ENCODE results near the gene MTMR11.

DNA sequence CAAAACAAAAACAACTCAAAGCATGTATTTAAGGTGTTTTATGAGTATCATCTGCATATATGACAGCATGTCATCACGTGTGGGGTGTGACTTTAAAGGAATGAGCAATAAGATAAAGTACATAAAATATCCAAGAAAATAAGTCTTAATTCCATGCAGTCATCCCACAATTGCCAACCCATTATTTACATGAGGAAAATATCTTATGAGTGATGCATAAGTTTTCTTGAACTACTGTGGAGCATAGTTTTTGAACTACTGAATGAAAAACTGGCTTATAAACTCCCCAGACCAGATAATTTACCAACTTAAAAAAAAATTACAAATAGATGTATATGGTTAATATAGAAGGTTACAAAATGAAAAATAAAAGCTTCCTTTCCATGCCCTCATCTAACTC is 29.7 kb upstream of the MTMR11 start:
- TF ChIP-seq, protein P1, sequence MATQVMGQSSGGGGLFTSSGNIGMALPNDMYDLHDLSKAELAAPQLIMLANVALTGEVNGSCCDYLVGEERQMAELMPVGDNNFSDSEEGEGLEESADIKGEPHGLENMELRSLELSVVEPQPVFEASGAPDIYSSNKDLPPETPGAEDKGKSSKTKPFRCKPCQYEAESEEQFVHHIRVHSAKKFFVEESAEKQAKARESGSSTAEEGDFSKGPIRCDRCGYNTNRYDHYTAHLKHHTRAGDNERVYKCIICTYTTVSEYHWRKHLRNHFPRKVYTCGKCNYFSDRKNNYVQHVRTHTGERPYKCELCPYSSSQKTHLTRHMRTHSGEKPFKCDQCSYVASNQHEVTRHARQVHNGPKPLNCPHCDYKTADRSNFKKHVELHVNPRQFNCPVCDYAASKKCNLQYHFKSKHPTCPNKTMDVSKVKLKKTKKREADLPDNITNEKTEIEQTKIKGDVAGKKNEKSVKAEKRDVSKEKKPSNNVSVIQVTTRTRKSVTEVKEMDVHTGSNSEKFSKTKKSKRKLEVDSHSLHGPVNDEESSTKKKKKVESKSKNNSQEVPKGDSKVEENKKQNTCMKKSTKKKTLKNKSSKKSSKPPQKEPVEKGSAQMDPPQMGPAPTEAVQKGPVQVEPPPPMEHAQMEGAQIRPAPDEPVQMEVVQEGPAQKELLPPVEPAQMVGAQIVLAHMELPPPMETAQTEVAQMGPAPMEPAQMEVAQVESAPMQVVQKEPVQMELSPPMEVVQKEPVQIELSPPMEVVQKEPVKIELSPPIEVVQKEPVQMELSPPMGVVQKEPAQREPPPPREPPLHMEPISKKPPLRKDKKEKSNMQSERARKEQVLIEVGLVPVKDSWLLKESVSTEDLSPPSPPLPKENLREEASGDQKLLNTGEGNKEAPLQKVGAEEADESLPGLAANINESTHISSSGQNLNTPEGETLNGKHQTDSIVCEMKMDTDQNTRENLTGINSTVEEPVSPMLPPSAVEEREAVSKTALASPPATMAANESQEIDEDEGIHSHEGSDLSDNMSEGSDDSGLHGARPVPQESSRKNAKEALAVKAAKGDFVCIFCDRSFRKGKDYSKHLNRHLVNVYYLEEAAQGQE (IDR thresholded peaks at IDR 0.05; ENCODE audit: borderline replicate concordance) = no peak
- TF ChIP-seq, protein P1 (CRISPR knock-in tag; IDR thresholded peaks at IDR 0.05; ENCODE audit: low read depth) = no peak
- TF ChIP-seq, protein P2, sequence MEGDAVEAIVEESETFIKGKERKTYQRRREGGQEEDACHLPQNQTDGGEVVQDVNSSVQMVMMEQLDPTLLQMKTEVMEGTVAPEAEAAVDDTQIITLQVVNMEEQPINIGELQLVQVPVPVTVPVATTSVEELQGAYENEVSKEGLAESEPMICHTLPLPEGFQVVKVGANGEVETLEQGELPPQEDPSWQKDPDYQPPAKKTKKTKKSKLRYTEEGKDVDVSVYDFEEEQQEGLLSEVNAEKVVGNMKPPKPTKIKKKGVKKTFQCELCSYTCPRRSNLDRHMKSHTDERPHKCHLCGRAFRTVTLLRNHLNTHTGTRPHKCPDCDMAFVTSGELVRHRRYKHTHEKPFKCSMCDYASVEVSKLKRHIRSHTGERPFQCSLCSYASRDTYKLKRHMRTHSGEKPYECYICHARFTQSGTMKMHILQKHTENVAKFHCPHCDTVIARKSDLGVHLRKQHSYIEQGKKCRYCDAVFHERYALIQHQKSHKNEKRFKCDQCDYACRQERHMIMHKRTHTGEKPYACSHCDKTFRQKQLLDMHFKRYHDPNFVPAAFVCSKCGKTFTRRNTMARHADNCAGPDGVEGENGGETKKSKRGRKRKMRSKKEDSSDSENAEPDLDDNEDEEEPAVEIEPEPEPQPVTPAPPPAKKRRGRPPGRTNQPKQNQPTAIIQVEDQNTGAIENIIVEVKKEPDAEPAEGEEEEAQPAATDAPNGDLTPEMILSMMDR (IDR thresholded peaks at IDR 0.05 in 2 of 3, conservative IDR thresholded peaks at IDR 0.05 in 1 of 3; ENCODE audit: insufficient read depth in 2 of 3, low read depth in 1 of 3, low read length in 3 of 3) = no peak
- no peak for TF ChIP-seq NFXL1 (CRISPR knock-in tag; IDR thresholded peaks at IDR 0.05)
- TF ChIP-seq, protein P3, sequence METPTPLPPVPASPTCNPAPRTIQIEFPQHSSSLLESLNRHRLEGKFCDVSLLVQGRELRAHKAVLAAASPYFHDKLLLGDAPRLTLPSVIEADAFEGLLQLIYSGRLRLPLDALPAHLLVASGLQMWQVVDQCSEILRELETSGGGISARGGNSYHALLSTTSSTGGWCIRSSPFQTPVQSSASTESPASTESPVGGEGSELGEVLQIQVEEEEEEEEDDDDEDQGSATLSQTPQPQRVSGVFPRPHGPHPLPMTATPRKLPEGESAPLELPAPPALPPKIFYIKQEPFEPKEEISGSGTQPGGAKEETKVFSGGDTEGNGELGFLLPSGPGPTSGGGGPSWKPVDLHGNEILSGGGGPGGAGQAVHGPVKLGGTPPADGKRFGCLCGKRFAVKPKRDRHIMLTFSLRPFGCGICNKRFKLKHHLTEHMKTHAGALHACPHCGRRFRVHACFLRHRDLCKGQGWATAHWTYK (CRISPR knock-in tag; IDR thresholded peaks at IDR 0.05) = no peak
- no peak for TF ChIP-seq JUNB (CRISPR knock-in tag; conservative IDR thresholded peaks at IDR 0.05)
- no peak for TF ChIP-seq SREBF2 (CRISPR knock-in tag; IDR thresholded peaks at IDR 0.05)
- no peak for TF ChIP-seq NKRF (IDR thresholded peaks at IDR 0.05; ENCODE audit: borderline replicate concordance)
- no peak for TF ChIP-seq FIP1L1 (IDR thresholded peaks at IDR 0.05; ENCODE audit: low read depth, low read length, poor library complexity, severe bottlenecking)
- no peak for TF ChIP-seq FOXA1 (IDR thresholded peaks at IDR 0.05; ENCODE audit: borderline replicate concordance)
- no peak for TF ChIP-seq EP300 (IDR thresholded peaks at IDR 0.05; ENCODE audit: low read length)
- TF ChIP-seq NCOA1 (IDR thresholded peaks at IDR 0.05; ENCODE audit: low read depth) = no peak
- no peak for TF ChIP-seq MYBL2 (IDR thresholded peaks at IDR 0.05; ENCODE audit: low read depth)
- no peak for TF ChIP-seq MYBL2 (CRISPR knock-in tag; IDR thresholded peaks at IDR 0.05; ENCODE audit: borderline replicate concordance)
- no peak for TF ChIP-seq CEBPG (CRISPR knock-in tag; IDR thresholded peaks at IDR 0.05)
- no peak for TF ChIP-seq CEBPG (tag; conservative IDR thresholded peaks at IDR 0.05 in 1 of 2, IDR thresholded peaks at IDR 0.05 in 1 of 2)

Data from K562 (cell line).